ENCODE data around the gene POLE. TPM values are rescaled to one million over a fixed set of nuclear protein-coding genes. Genes with fewer than 3 reads are reported as not detected.

Gene POLE
- total RNA-seq, 1 donor from 2014 or later = 25.5 TPM

GRCh38 chr12:132658149-132658894 is 28.8 kb downstream of the POLE start:
- no peak for DNase-seq (ENCODE audit: low read depth in 2 of 2)

- DNase-seq (ENCODE audit: low read depth in 2 of 2) = no peak
Observed at GRCh38 chr12:132657004-132657727, 30.0 kb downstream of the POLE start.

GRCh38 chr12:132653567-132654290 is 33.4 kb downstream of the POLE start:
- peak; percentile 83 to 90 for DNase-seq (ENCODE audit: low read depth in 2 of 2)

GRCh38 chr12:132651444-132652100 is 35.6 kb downstream of the POLE start:
- no peak for DNase-seq (ENCODE audit: low read depth in 2 of 2)

GRCh38 chr12:132649226-132649945 is 37.8 kb downstream of the POLE start:
- DNase-seq (ENCODE audit: low read depth in 2 of 2) = no peak

GRCh38 chr12:132648616-132649225 is 38.4 kb downstream of the POLE start:
- DNase-seq (ENCODE audit: low read depth in 2 of 2) = no peak

- no peak for DNase-seq (ENCODE audit: low read depth in 2 of 2)
Observed at GRCh38 chr12:132647858-132648257, 39.3 kb downstream of the POLE start.

GRCh38 chr12:132646850-132647249 is 40.3 kb downstream of the POLE start:
- no peak for DNase-seq (ENCODE audit: low read depth in 2 of 2)

- DNase-seq (ENCODE audit: low read depth in 2 of 2) = no peak
Observed at GRCh38 chr12:132642846-132643835, 44.0 kb downstream of the POLE start.

- no peak for DNase-seq (ENCODE audit: low read depth in 2 of 2)
Observed at GRCh38 chr12:132641811-132642650, 45.1 kb downstream of the POLE start.

GRCh38 chr12:132640936-132641335 is 46.2 kb downstream of the POLE start:
- no peak for DNase-seq (ENCODE audit: low read depth in 2 of 2)

- no peak for DNase-seq (ENCODE audit: low read depth in 2 of 2)
Observed at GRCh38 chr12:132639956-132640520, 47.1 kb downstream of the POLE start.

GRCh38 chr12:132638541-132639408 is 48.4 kb downstream of the POLE start:
- peak; percentile 53 to 60 for DNase-seq (ENCODE audit: low read depth in 2 of 2)

GRCh38 chr12:132637811-132638210 is 49.3 kb downstream of the POLE start:
- no peak for DNase-seq (ENCODE audit: low read depth in 2 of 2)

GRCh38 chr12:132635076-132635955 is 51.8 kb downstream of the POLE start:
- DNase-seq (ENCODE audit: low read depth in 2 of 2) = no peak

GRCh38 chr12:132634411-132634990 is 52.6 kb downstream of the POLE start:
- DNase-seq (ENCODE audit: low read depth in 2 of 2) = no peak

All from dermis microvascular lymphatic vessel endothelial cell (primary cell).